Neuronal stem cell (in vitro differentiated cells): ENCODE data around the gene MTHFS.

ENCODE experiments used
- DNase-seq: peaks from one replicate; pipeline ENCODE4 v3.0.0-alpha.2; 2013; ENCODE audit warnings: low spot score
- H2AFZ ChIP-seq: one replicate; pipeline ENCODE4 v1.6.1; 2013; ENCODE audit warnings: mild to moderate bottlenecking, low read length, inconsistent platforms
- H2AK5ac ChIP-seq: 2 replicates; pipeline ENCODE4 v1.6.1; 2013; ENCODE audit warnings: low read depth, mild to moderate bottlenecking, inconsistent platforms, low read length, moderate library complexity, mixed read lengths
- H2BK120ac ChIP-seq: 2 replicates; pipeline ENCODE4 v1.6.1; 2013; ENCODE audit warnings: low read depth, mild to moderate bottlenecking, inconsistent platforms, low read length, moderate library complexity, mixed read lengths
- H2BK12ac ChIP-seq: one replicate; pipeline ENCODE4 v1.6.1; 2013; ENCODE audit warnings: low read length, inconsistent platforms
- H2BK15ac ChIP-seq: 2 replicates; pipeline ENCODE4 v1.6.1; 2013; ENCODE audit warnings: mild to moderate bottlenecking, low read length, inconsistent platforms, mixed read lengths
- H2BK5ac ChIP-seq: one replicate; pipeline ENCODE4 v1.6.1; 2013; ENCODE audit warnings: inconsistent platforms, mild to moderate bottlenecking, low read length, moderate library complexity
- H3K14ac ChIP-seq: one replicate; pipeline ENCODE4 v1.6.1; 2013; ENCODE audit warnings: low read length, inconsistent platforms
- H3K18ac ChIP-seq: 2 replicates; pipeline ENCODE4 v1.6.1; 2013; ENCODE audit warnings: low read length, inconsistent platforms
- H3K23ac ChIP-seq: 2 replicates; pipeline ENCODE4 v1.6.1; 2013; ENCODE audit warnings: low read depth, mild to moderate bottlenecking, mixed read lengths, low read length, inconsistent platforms; ENCODE audit not compliant: poor library complexity
- H3K27ac ChIP-seq: replicated peaks from 3 replicates; pipeline ENCODE4 v1.5.1; 2013; ENCODE audit warnings: low read length, inconsistent platforms
- H3K27me3 ChIP-seq, 3 experiments: 2 replicates each; pipeline ENCODE4 v1.6.1; 2013; ENCODE audit warnings: low read length in 3 of 3, mild to moderate bottlenecking in 2 of 3, inconsistent platforms in 1 of 3, low read depth in 1 of 3, mixed read lengths in 1 of 3, moderate library complexity in 1 of 3; ENCODE audit not compliant: control insufficient read depth in 3 of 3, insufficient read depth in 3 of 3
- H3K36me3 ChIP-seq, 2 donors: replicated peaks in 1 of 2; 2 replicates each; pipeline ENCODE4 v1.6.1; 2013; ENCODE audit warnings: low read length in 2 of 2; ENCODE audit not compliant: control insufficient read depth in 2 of 2, insufficient read depth in 2 of 2
- H3K4ac ChIP-seq: 2 replicates; pipeline ENCODE4 v1.6.1; 2013; ENCODE audit warnings: inconsistent platforms, mild to moderate bottlenecking, low read length, moderate library complexity
- H3K4me1 ChIP-seq, 2 donors: 1 replicate in 1 of 2; 2 replicates in 1 of 2; pipeline ENCODE4 v1.6.1; 2013; ENCODE audit warnings: low read length in 2 of 2, low read depth in 1 of 2; ENCODE audit not compliant: control insufficient read depth in 2 of 2, insufficient read depth in 1 of 2
- H3K4me2 ChIP-seq: one replicate; pipeline ENCODE4 v1.6.1; 2013; ENCODE audit warnings: mild to moderate bottlenecking, low read length, inconsistent platforms; ENCODE audit not compliant: insufficient read depth, poor library complexity, severe bottlenecking
- H3K4me3 ChIP-seq, 2 donors: 2 replicates each; pipeline ENCODE4 v1.5.1; 2013; ENCODE audit warnings: low read length in 2 of 2, mild to moderate bottlenecking in 2 of 2, inconsistent platforms in 1 of 2, moderate library complexity in 1 of 2
- H3K79me1 ChIP-seq: one replicate; pipeline ENCODE4 v1.6.1; 2013; ENCODE audit warnings: low read depth, mild to moderate bottlenecking, inconsistent platforms, low read length, moderate library complexity
- H3K9ac ChIP-seq: one replicate; pipeline ENCODE4 v1.6.1; 2013; ENCODE audit warnings: mild to moderate bottlenecking, low read depth, low read length, inconsistent platforms; ENCODE audit not compliant: poor library complexity
- H3K9me3 ChIP-seq, 2 donors: replicated peaks in 1 of 2; 2 replicates each; pipeline versions ENCODE3 to v1.6.1; 2013; ENCODE audit warnings: low read length in 2 of 2, mild to moderate bottlenecking in 2 of 2, inconsistent platforms in 1 of 2, low read depth in 1 of 2, mixed read lengths in 1 of 2, moderate library complexity in 1 of 2; ENCODE audit not compliant: control insufficient read depth in 2 of 2, insufficient read depth in 1 of 2
- H4K8ac ChIP-seq: one replicate; pipeline ENCODE4 v1.6.1; 2013; ENCODE audit warnings: low read depth, mild to moderate bottlenecking, inconsistent platforms, low read length, moderate library complexity
- H4K91ac ChIP-seq: one replicate; pipeline ENCODE4 v1.6.1; 2013; ENCODE audit warnings: low read length, low read depth, mild to moderate bottlenecking, inconsistent platforms; ENCODE audit not compliant: poor library complexity
- WGBS, 2 donors: extraction: QIAGEN DNeasy Blood & Tissue Kit; methylation state at CpG; one replicate each; pipeline ENCODE4 v1.1.7; 2013; ENCODE audit warnings: missing lambda C conversion rate in 2 of 2, mixed read lengths in 1 of 2; ENCODE audit not compliant: insufficient read length in 2 of 2, insufficient replicate concordance in 1 of 2; ENCODE audit errors: extremely low coverage in 2 of 2; 5-methylcytosine and 5-hydroxymethylcytosine counted together

The MTHFS gene

GRCh38 chr15:79831604-79832003, 65.2 kb downstream of the MTHFS start:
- H4K91ac ChIP-seq, result no peak overlapping the region
- no peak overlapping the region for H2BK120ac ChIP-seq
- no peak overlapping the region for H3K18ac ChIP-seq
- H3K14ac ChIP-seq, result no peak overlapping the region
- DNase-seq, result no peak
- H2BK15ac ChIP-seq, result no peak overlapping the region
- H4K8ac ChIP-seq, result no peak overlapping the region
- H2BK12ac ChIP-seq, result no peak overlapping the region
- peaks cover 0 to 5% of the 10 kb centered on the region in 2 donors for H3K4me1 ChIP-seq
- no peak overlapping the region for H2AFZ ChIP-seq
- no CpG with 5 or more reads among the region's 1 CpG for WGBS, 2 donors
- no peak overlapping the region for H3K4ac ChIP-seq
- H3K9me3 ChIP-seq, result peaks cover 0 to 17% of the 10 kb centered on the region in 2 donors
- H2BK5ac ChIP-seq, result no peak overlapping the region
- H3K27me3 ChIP-seq, result no peaks in the 10 kb centered on the region
- H3K9ac ChIP-seq, result no peak overlapping the region
- H3K36me3 ChIP-seq, result peaks cover 0 to 4% of the 10 kb centered on the region in 2 donors
- H2AK5ac ChIP-seq, result no peak overlapping the region
- no peak overlapping the region for H3K4me3 ChIP-seq
- no peaks in the 10 kb centered on the region for H3K79me1 ChIP-seq
- H3K23ac ChIP-seq, result no peak overlapping the region
- no peak overlapping the region for H3K4me2 ChIP-seq
- no peak overlapping the region for H3K27ac ChIP-seq

DNA sequence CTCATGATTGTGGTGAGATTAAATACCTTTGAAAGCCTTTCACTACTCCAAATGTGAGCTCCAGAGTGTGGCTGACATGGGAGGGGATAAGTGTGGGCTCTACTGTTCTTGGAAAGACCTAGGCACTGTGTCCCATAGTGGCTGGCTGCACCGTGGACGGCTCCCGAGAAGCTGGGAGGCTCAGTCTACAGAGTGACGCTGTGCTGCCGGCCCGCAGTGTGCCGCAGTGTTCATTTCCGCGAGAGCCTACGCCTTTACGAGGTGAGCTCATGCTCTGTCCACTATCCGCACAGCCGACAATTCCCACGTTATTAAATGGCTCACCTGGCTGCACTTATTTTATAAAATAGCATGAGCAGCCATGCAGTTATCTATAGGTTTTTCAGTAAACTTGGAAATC, 66.9 kb downstream of the MTHFS start:
- Histone ChIP-seq H2BK15ac (no peak overlapping the region), H3K27ac (no peak overlapping the region), H3K18ac (no peak overlapping the region), H2BK5ac (no peak overlapping the region), H3K4ac (no peak overlapping the region), H3K9me3 (peaks cover 0 to 17% of the 10 kb centered on the region in 2 donors), H3K4me3 (no peak overlapping the region), H3K23ac (no peak overlapping the region), H3K4me2 (no peak overlapping the region), H2AFZ (no peak overlapping the region), H2AK5ac (no peak overlapping the region), H2BK12ac (no peak overlapping the region), H3K9ac (no peak overlapping the region), H3K4me1 (peaks cover 0 to 6% of the 10 kb centered on the region in 2 donors), H3K27me3 (no peaks in the 10 kb centered on the region), H2BK120ac (no peak overlapping the region), H4K91ac (no peak overlapping the region), H3K79me1 (no peaks in the 10 kb centered on the region), H3K14ac (no peak overlapping the region), H4K8ac (no peak overlapping the region), H3K36me3 (peaks cover 0 to 4% of the 10 kb centered on the region in 2 donors)
- WGBS, 2 donors, result no CpG with 5 or more reads among the region's 14 CpGs
- DNase-seq, result no peak

DNA sequence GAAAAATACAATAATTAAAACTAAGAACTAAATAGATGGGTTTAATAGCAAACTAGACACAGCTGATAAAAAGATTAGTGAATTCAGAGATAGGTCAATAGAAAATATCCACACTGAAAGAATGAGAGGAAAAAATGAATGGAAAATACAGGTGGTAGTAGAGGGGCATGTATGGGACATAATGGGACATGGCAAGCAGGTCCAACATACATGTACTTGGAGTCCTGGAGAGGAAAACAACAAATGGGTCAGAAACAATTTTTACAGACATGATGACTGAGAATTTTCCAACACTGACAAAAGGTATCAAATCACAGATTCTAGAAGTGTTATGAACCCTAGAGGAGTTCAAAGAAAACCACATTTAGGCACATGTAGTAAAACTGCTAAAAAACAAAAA, 68.4 kb downstream of the MTHFS start:
- Histone ChIP-seq H3K23ac (no peak overlapping the region), H4K91ac (no peak overlapping the region)
- DNase-seq, result no peak

GRCh38 chr15:79826800-79827199, 70.0 kb downstream of the MTHFS start:
- H3K36me3 ChIP-seq, result no peaks in the 10 kb centered on the region
- no peak overlapping the region for H3K23ac ChIP-seq
- H2BK5ac ChIP-seq, result no peak overlapping the region
- H2BK120ac ChIP-seq, result no peak overlapping the region
- no peak for DNase-seq
- no peak overlapping the region for H3K14ac ChIP-seq
- H3K18ac ChIP-seq, result no peak overlapping the region
- H4K91ac ChIP-seq, result no peak overlapping the region
- no peak overlapping the region for H2BK15ac ChIP-seq
- H2AK5ac ChIP-seq, result no peak overlapping the region
- H3K4ac ChIP-seq, result no peak overlapping the region
- no peak overlapping the region for H4K8ac ChIP-seq
- peaks cover 0 to 8% of the 10 kb centered on the region in 2 donors for H3K4me1 ChIP-seq
- H2BK12ac ChIP-seq, result no peak overlapping the region
- H3K9ac ChIP-seq, result no peak overlapping the region
- no peaks in the 10 kb centered on the region for H3K79me1 ChIP-seq
- H3K27ac ChIP-seq, result no peak overlapping the region
- H3K27me3 ChIP-seq, result no peaks in the 10 kb centered on the region
- H3K9me3 ChIP-seq, result peaks cover 0 to 8% of the 10 kb centered on the region in 2 donors
- no peak overlapping the region for H3K4me3 ChIP-seq
- H2AFZ ChIP-seq, result no peak overlapping the region
- no peak overlapping the region for H3K4me2 ChIP-seq
- WGBS, 2 donors, result no CpG with 5 or more reads among the region's 1 CpG

More for the DNA sequence above, 68.4 kb downstream of the MTHFS start:
- Histone ChIP-seq H3K79me1 (no peaks in the 10 kb centered on the region), H3K4me1 (peaks cover 0 to 6% of the 10 kb centered on the region in 2 donors), H4K8ac (no peak overlapping the region), H3K4me3 (no peak overlapping the region), H2AK5ac (no peak overlapping the region), H3K14ac (no peak overlapping the region), H3K4me2 (no peak overlapping the region), H3K9me3 (peaks cover 0 to 16% of the 10 kb centered on the region in 2 donors), H2BK12ac (no peak overlapping the region), H3K18ac (no peak overlapping the region), H2AFZ (no peak overlapping the region), H2BK120ac (no peak overlapping the region), H2BK15ac (no peak overlapping the region), H2BK5ac (no peak overlapping the region), H3K27ac (no peak overlapping the region), H3K36me3 (peaks cover 0 to 4% of the 10 kb centered on the region in 2 donors), H3K4ac (no peak overlapping the region), H3K9ac (no peak overlapping the region), H3K27me3 (no peaks in the 10 kb centered on the region)
